HG03354 (cell line): ENCODE data around the gene FAM110A.

Source experiments
- ATAC-seq: cut with Tn5 transposase; IDR thresholded peaks from one replicate; pipeline ENCODE4 v1.9.1; 2021; ENCODE audit warnings: mild to moderate bottlenecking; ENCODE audit not compliant: unreplicated experiment, poor library complexity, severe bottlenecking

FAM110A gene

GRCh38 chr20:869606-870005 is 36.1 kb downstream of the FAM110A start:
- ATAC-seq, result no peak

DNA sequence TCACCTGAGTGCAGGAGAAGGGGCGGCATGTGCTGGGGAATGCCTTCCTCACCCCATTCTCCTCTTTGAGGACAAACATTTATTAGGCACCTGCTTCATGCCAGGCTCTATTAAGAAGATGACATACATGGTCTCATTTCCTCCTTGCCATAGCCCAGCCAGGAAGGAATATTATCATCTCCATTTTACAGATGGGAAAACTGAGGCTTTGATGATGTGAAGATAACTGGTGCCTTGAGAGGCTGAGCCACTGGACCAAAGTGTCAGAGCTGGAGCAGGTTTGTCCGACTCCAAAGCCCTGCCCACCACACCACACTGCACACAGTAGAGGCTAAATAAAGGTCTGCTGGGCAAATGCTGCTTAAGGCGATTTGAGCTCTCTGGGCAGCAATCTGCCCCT is 37.2 kb downstream of the FAM110A start:
- no peak for ATAC-seq

GRCh38 chr20:871436-871835 is 37.9 kb downstream of the FAM110A start:
- no peak for ATAC-seq

- ATAC-seq, result no peak
Measured at GRCh38 chr20:871948-872347, 38.4 kb downstream of the FAM110A start.

- ATAC-seq, result no peak
Measured at GRCh38 chr20:872855-873520, 39.5 kb downstream of the FAM110A start.

- ATAC-seq, result no peak
Measured at GRCh38 chr20:873875-874607, 40.5 kb downstream of the FAM110A start.

- no peak for ATAC-seq
Measured at GRCh38 chr20:875115-875514, 41.6 kb downstream of the FAM110A start.

- ATAC-seq, result no peak
Measured at GRCh38 chr20:877814-878213, 44.3 kb downstream of the FAM110A start.

DNA sequence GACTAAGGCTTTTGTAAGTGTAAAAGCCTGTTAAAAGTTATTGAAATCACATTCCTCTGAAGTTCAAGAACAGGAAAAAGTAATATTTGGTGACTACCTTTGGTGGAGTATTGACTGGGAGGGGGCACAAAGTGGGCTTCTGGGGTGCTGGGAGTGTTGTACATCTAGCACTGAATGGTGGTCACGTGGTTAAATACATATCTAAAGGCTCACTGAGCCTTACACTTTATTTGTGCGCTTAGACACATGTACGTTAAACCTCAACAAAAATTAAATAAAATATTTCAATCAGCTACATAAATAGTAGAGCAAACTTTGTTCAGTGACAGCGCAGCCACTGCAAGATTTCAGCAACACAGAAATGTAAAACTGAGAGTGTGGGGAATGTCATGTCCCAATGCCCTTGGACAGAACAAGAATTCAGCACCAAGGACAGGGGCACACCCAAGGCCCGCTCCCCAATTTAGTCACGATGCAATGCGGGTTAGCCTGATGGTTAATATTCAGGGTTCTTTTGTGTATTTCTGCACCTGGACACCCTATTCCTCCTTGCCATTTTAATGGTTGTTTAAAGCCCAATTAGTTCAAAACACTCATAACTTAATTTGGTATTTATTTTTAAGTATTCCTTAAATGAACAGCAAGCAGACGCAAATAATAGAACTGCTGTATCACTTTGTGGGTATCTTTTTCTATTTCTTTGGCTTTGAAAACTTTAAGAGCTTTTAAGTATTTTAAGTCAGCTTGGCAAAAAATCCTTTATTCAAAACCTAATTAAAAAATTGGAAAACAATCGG is 45.2 kb downstream of the FAM110A start:
- no peak for ATAC-seq

DNA sequence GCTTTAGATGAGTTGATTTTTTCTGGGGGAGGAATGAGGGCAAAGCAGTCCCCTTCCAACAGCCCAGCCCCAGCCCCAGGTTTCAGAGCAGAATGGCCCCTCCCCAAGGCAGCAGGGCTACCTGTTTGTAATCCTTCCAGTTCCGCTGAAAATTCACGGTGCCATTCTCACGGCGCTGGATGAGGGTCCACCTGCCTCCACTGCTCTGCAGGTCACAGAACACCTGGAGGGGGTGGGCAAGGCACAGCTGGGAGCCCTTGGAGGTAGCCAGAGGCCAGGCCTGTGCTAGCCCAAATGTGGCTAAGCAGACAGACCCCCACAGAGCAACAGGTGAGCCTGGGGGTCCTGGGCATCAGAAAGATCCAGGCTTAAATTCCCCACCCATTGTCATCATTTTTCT is 46.1 kb downstream of the FAM110A start:
- no peak for ATAC-seq

DNA sequence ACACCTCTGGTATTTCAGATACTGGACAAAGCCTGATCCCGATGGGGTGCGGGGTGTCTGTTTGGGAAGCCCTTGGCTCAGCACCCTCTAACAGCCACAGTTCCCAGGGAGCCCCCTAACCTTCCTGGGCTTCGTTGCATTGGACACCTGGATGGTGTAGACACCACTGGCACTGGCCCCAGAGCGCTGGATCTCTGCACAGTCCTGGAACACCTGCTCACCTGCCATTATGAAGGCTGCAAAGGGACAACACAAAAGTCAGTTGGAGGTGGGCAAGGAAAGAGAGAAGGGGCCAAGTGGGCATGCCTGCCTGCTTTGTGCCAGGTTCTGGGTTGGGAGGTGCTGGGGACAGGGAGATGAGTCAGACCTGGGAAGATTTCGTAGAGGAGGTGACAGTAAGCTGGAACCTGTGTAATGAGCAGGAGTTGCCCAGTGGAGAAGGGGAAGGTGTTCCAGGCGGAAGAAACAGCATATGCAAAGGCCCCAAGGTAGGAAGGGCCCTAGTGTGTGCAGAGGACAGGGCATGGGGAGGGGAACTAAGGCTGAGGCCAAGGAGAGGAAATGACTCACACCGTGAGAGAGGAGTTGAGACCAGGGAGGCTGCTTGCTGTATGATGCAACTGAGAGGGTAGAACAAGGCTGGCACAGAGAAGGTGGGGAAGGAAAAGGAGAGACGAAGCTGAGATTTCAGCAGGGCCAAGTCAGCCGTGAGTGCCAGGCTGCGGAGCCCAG is 47.7 kb downstream of the FAM110A start:
- ATAC-seq, result no peak

DNA sequence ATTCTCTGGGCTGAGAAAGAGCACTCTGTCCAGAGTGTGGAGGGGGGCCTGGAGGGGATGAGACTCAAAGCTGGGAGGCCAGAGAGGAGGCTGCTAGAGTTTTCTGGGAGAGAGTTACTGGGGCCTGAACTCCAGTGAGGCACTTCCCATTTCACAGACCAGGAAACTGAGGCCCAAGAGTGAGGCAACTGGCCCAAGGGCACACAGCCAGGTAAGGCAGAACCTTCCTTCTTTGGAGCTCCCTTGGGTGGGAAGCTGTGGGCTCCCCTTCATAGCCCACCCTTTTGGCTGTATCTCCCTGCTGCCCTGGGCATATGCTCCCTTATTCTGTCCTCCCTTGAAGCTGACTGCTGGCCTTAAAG is 48.2 kb downstream of the FAM110A start:
- ATAC-seq, result no peak

- no peak for ATAC-seq
Measured at GRCh38 chr20:884983-885952, 51.8 kb downstream of the FAM110A start.

GRCh38 chr20:887137-887536 is 53.6 kb downstream of the FAM110A start:
- ATAC-seq, result no peak

- no peak for ATAC-seq
Measured at GRCh38 chr20:888057-888456, 54.5 kb downstream of the FAM110A start.

DNA sequence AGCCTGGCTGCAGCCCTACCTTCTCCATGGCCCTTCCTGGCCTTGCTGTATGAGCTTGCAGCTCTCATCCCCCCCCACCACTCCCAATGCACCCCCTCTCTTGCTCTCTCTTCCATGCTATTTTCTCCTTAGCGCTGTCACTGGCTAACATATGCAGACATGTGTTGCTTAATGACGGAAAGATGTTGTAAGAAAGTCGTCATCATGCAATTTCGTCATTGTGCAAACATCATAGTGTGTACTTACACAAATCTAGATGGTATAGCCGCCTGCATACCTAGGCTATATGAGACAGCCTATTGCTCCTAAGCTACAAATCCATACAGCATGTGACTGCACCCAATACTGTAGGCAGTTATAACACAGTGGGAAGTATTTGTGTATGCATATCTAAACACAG is 55.6 kb downstream of the FAM110A start:
- ATAC-seq, result no peak

DNA sequence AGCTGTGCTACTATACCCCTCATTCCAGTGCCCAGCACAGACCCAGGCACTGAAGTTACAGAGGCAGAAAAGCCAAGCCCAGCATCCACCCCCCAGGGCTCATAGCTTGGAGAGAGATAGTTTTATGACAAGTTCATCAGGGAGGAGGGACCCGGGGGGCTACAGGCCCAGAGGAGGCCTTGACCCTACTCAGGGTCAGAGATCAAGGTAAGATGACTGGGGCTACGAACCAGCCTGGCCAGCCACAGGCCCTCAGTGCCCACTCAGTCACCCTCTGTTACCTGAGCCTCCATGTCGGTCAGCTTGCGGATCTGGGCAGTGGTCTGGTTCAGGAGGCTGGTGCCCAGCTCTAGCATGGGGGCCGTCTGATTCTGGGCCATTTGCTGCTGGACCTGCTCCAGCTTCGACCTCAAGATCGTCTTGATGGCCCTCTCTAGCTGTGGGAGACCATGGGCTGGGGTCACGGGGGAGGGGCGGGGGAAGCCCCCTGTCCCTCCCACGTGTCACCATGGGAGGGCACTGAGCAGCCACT is 56.5 kb downstream of the FAM110A start:
- ATAC-seq, result no peak

- no peak for ATAC-seq
Measured at GRCh38 chr20:890666-891057, 57.1 kb downstream of the FAM110A start.
